ENCODE data around the gene HIVEP3.

DNA sequence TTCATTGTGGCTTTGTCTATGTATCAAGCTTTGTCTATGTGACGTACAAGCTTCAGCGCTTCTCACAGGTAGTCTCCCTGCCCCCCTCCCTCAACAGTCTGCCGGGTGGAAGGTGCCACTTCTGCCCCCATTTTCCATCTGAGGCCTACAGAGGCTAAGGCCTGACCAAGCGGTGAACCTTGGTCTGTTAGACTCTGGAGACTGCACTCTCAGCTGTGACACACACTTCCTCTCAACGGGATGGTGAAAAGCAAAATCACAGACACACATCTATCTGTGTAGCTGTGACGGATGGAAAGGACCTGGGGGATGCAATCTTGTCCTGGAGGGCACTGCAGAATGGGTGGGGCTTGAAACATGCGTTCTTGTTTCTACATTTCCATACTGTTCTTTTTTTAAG is 281.4 kb downstream of the HIVEP3 start:
- TF ChIP-seq, protein P1, sequence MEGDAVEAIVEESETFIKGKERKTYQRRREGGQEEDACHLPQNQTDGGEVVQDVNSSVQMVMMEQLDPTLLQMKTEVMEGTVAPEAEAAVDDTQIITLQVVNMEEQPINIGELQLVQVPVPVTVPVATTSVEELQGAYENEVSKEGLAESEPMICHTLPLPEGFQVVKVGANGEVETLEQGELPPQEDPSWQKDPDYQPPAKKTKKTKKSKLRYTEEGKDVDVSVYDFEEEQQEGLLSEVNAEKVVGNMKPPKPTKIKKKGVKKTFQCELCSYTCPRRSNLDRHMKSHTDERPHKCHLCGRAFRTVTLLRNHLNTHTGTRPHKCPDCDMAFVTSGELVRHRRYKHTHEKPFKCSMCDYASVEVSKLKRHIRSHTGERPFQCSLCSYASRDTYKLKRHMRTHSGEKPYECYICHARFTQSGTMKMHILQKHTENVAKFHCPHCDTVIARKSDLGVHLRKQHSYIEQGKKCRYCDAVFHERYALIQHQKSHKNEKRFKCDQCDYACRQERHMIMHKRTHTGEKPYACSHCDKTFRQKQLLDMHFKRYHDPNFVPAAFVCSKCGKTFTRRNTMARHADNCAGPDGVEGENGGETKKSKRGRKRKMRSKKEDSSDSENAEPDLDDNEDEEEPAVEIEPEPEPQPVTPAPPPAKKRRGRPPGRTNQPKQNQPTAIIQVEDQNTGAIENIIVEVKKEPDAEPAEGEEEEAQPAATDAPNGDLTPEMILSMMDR (IDR thresholded peaks at IDR 0.05), result no peak
- TF ChIP-seq POLR2A (IDR thresholded peaks at IDR 0.05), result no peak

All from esophagus squamous epithelium (tissue), 4 donors.